Ovary (tissue), 9 donors: ENCODE data around the gene BNC2. TPM values are rescaled to one million over a fixed set of nuclear protein-coding genes. Genes with fewer than 3 reads are reported as not detected.

ENCODE experiments used
- DNase-seq, 5 donors: peaks; one replicate each; pipeline ENCODE4 v3.0.0-alpha.2; 2019 to 2020
- H3K27ac ChIP-seq, 2 donors: fragments of 200-600 bp; one replicate each; pipeline versions ENCODE4 v1.5.1 to v1.8.0; 2019 to 2022
- H3K27me3 ChIP-seq: fragments of 200-600 bp; one replicate; pipeline ENCODE4 v1.8.0; 2022
- H3K36me3 ChIP-seq: fragments of 200-600 bp; sonication (generic); one replicate; pipeline ENCODE4 v1.5.1; 2019
- H3K4me1 ChIP-seq: one replicate; pipeline ENCODE4 v1.8.1; 2013; ENCODE audit warnings: mild to moderate bottlenecking, moderate library complexity; ENCODE audit not compliant: insufficient read depth
- H3K4me3 ChIP-seq: fragments of 200-600 bp; sonication (generic); one replicate; pipeline ENCODE4 v1.5.1; 2017
- H3K9me3 ChIP-seq, 2 donors: fragments of 200-600 bp in 1 of 2; sonication (generic) in 1 of 2; one replicate each; pipeline versions ENCODE4 v1.5.1 to v1.8.1; 2013 to 2019; ENCODE audit warnings: mild to moderate bottlenecking in 1 of 2, moderate library complexity in 1 of 2
- EP300 ChIP-seq: sonication (generic); formaldehyde crosslinking; IDR thresholded peaks from one replicate; pipeline ENCODE4 v1.6.1; 2017; ENCODE audit warnings: antibody characterized with exemption
- POLR2A ChIP-seq: fragments of 450-650 bp; IDR thresholded peaks from one replicate; pipeline ENCODE4 v1.6.1; 2017; ENCODE audit warnings: antibody characterized with exemption, mild to moderate bottlenecking, moderate library complexity
- WGBS, 3 donors: extraction: QIAGEN DNeasy Blood & Tissue Kit in 1 of 3; methylation state at CpG; one replicate each; pipeline versions ENCODE4 v1.1.5 to v1.1.7; 2013 to 2017; 5-methylcytosine and 5-hydroxymethylcytosine counted together
- intact Hi-C, 4 donors: fragments of 100-400 bp; cut with DNase I; formaldehyde crosslinking; loops; one replicate each; pipeline versions ENCODE4 v1.11.0 to v1.15.1; 2022 to 2023
- polyA plus RNA-seq, 2 donors: library from polyadenylated mRNA; stranded (reverse); fragments of 200-250 nt in 1 of 2; fragments of 350-450 nt in 1 of 2; fragmentation: Illumina TruSeq in 1 of 2; extraction: RNeasy Lipid Tissue Mini Kit (QIAGEN cat#74804) in 1 of 2; gene quantifications; one replicate each; pipeline ENCODE4 v1.2.3, GENCODE V29; 2013 to 2014
- total RNA-seq, 7 donors: library from RNA; depleted of rRNA in 2 of 7; stranded (reverse); fragments of >200 nt in 2 of 7; fragmentation: NEBNext Ultra II Directional in 3 of 7; extraction: Animal tissue kit (Norgen Biotek cat#: 25700) in 3 of 7; gene quantifications; one replicate each; pipeline versions ENCODE4 v1.1.0 to v1.2.4, GENCODE V29; 2016 to 2023
- TF ChIP-seq, protein P1 (sequence below), 3 donors: fragments of 450-650 bp in 2 of 3; fragments of 200-600 bp in 1 of 3; IDR thresholded peaks; one replicate each; pipeline versions ENCODE4 v1.5.1 to v1.8.0; 2016 to 2022; ENCODE audit warnings: antibody characterized with exemption in 3 of 3, mild to moderate bottlenecking in 1 of 3
- donor health status: DM: no; HTN: no; CAD: no; lungs with moderate emphysema.
- donor health status: DM: no; HTN: no; CAD: no.
- donor health status: Bipolar disorder and iron deficiency.
- donor health status: DM: yes; HTN: yes; CAD: no.
- donor health status: DM: no; HTN: no; CAD: no.
- donor health status: DM: yes; HTN: yes; CAD: no.

The BNC2 gene
- total and polyA plus RNA-seq, 9 donors, result 17.2 to 232 (median 197) TPM

DNA sequence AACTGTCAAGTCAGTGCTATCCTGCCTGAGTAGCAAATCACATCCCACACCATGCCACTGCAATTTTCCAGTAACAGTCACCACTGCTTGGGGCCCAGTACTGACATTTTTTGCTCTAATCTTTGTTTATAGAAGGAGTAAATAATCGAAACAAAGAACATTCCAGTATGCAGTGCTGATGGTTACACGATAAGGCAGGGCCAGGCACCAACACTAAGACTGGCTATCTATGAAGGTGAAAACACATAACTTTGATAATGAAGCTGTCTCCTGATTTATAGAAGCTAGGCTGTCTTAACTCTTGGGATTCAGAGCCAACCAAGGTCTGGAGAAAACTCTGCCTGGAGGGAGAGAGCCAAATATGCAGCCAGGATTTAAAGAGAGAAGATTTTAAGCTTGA is 365.3 kb downstream of the BNC2 start:
- Histone ChIP-seq H3K27ac (peak overlapping the region in 1 of 2 donors; percentile 16), H3K9me3 (no peaks in the 10 kb centered on the region), H3K4me1 (peaks cover 13% of the 10 kb centered on the region), H3K4me3 (no peak overlapping the region), H3K27me3 (no peaks in the 10 kb centered on the region), H3K36me3 (no peaks in the 10 kb centered on the region)
- TF ChIP-seq EP300, result no peak
- TF ChIP-seq, protein P1, sequence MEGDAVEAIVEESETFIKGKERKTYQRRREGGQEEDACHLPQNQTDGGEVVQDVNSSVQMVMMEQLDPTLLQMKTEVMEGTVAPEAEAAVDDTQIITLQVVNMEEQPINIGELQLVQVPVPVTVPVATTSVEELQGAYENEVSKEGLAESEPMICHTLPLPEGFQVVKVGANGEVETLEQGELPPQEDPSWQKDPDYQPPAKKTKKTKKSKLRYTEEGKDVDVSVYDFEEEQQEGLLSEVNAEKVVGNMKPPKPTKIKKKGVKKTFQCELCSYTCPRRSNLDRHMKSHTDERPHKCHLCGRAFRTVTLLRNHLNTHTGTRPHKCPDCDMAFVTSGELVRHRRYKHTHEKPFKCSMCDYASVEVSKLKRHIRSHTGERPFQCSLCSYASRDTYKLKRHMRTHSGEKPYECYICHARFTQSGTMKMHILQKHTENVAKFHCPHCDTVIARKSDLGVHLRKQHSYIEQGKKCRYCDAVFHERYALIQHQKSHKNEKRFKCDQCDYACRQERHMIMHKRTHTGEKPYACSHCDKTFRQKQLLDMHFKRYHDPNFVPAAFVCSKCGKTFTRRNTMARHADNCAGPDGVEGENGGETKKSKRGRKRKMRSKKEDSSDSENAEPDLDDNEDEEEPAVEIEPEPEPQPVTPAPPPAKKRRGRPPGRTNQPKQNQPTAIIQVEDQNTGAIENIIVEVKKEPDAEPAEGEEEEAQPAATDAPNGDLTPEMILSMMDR (IDR thresholded peaks at IDR 0.05), result no peak
- TF ChIP-seq POLR2A, result no peak
- intact Hi-C loops, result no loop called here
- 2 to 14% (median 5%) methylated on average over 2 of the region's 2 CpGs for WGBS, 3 donors
- no peak for DNase-seq

DNA sequence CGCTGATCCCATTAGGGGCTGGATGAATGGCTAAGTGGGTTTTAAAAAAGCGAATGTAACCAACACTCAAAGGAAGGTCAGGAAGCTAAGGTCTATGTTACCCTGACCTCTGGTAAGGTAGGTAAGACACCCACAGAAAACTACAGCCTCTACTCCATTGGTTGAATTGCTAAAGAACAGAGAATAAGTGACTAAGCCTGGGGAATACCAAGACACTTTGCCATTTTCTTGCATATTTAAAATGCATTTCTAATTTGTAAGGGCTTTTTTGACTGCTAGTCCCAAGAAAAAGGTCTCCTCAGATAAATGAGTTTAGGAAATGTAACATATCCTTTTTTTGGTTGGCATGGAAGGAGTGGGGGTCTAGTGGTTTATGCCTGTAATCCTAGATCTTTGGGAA is 368.7 kb downstream of the BNC2 start:
- Histone ChIP-seq H3K4me1 (peaks cover 9% of the 10 kb centered on the region), H3K27me3 (no peaks in the 10 kb centered on the region), H3K27ac (no peak overlapping the region), H3K4me3 (no peak overlapping the region), H3K36me3 (no peaks in the 10 kb centered on the region), H3K9me3 (no peaks in the 10 kb centered on the region)
- 90 to 98% (median 94%) methylated on average over 2 of the region's 2 CpGs for WGBS, 3 donors
- intact Hi-C loops, result no loop called here
- TF ChIP-seq, protein P1 (IDR thresholded peaks at IDR 0.05), result no peak
- TF ChIP-seq POLR2A (no peak), EP300 (no peak)
- DNase-seq, result no peak

DNA sequence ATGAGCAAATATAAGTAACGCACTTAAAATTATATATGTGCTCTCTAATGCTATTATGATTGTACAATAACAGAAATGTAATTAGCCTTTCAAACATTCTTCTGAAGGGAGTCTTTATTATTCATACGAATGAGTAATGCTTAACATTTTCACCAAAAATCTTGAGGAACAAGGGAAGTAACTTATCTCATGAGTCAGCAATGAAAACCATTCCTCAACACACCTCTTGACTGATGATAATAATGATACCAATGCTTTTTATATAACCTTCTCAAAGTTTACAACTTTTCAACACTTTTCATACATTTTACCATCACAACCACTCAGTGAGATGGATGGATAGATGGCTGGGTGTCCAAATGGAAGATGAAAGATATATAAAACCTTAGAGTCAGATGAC is 369.3 kb downstream of the BNC2 start:
- H3K27ac ChIP-seq, result no peak overlapping the region
- H3K4me1 ChIP-seq, result peaks cover 9% of the 10 kb centered on the region
- 70 to 83% (median 74%) methylated on average over 2 of the region's 2 CpGs for WGBS, 3 donors
- no peak for DNase-seq
- H3K9me3 ChIP-seq, result no peaks in the 10 kb centered on the region
- H3K4me3 ChIP-seq, result no peak overlapping the region
- H3K36me3 ChIP-seq, result no peaks in the 10 kb centered on the region
- TF ChIP-seq EP300 (no peak), POLR2A (no peak)
- TF ChIP-seq, protein P1 (IDR thresholded peaks at IDR 0.05), result no peak
- intact Hi-C loops, result no loop called here
- H3K27me3 ChIP-seq, result no peaks in the 10 kb centered on the region

DNA sequence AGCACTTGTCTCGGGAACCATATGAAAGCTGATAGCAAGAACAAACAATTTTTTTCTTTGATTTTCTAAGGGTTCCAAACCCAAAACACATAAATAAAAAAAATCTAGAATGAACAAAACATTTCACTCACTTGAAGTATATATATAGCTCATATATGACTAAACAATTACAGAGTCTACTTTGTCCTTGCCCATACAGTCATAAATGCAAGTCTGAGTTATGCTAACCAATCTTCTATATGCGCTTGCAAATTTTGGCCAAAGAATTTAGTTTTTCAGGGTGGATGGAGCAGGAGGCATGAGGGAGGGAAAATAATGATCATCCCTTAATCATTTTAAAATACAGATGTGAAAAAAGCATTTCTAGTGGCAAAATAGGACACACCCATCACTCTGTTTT is 370.1 kb downstream of the BNC2 start:
- intact Hi-C loops, result no loop called here
- no peak overlapping the region for H3K27ac ChIP-seq
- no peaks in the 10 kb centered on the region for H3K36me3 ChIP-seq
- TF ChIP-seq, protein P1 (IDR thresholded peaks at IDR 0.05), result no peak
- TF ChIP-seq EP300 (no peak), POLR2A (no peak)
- 91 to 97% (median 95%) methylated on average over 2 of the region's 2 CpGs for WGBS, 3 donors
- H3K27me3 ChIP-seq, result no peaks in the 10 kb centered on the region
- H3K4me1 ChIP-seq, result peaks cover 8% of the 10 kb centered on the region
- no peaks in the 10 kb centered on the region for H3K9me3 ChIP-seq
- DNase-seq, result no peak
- H3K4me3 ChIP-seq, result no peak overlapping the region

DNA sequence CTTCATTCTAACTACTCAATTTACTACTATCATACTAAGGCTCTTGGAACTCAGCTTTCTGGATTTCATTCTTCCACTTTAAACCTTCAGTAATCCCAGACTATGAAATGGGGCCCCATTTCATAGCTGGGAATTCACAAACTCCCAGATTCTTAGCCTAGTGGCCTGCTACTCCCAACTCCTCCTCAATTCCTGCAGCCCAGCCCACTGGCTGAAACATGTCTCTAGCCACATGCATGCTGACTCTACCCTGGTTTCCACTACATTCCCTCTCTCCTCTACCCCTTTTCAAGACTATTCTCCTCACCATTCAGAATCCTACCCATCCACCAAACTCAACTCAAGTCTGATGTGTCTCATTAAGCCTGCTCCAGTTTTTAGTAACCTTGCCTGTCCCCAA is 370.6 kb downstream of the BNC2 start:
- TF ChIP-seq EP300, result no peak
- TF ChIP-seq, protein P1 (IDR thresholded peaks at IDR 0.05), result no peak
- TF ChIP-seq POLR2A, result no peak
- intact Hi-C loops, result no loop called here
- H3K27ac ChIP-seq, result no peak overlapping the region

More for the DNA sequence above, 370.6 kb downstream of the BNC2 start:
- no peak for DNase-seq
- Histone ChIP-seq H3K27me3 (no peaks in the 10 kb centered on the region), H3K4me3 (no peak overlapping the region), H3K4me1 (peaks cover 5% of the 10 kb centered on the region), H3K36me3 (no peaks in the 10 kb centered on the region), H3K9me3 (no peaks in the 10 kb centered on the region)
